Measurements from ENCODE around the gene FANK1. TPM values are rescaled to one million over a fixed set of nuclear protein-coding genes. Genes with fewer than 3 reads are reported as not detected.

Gene FANK1
- total RNA-seq, 2 donors from 2014 or later = 5.8 to 6.9 TPM

- TF ChIP-seq, protein P1, sequence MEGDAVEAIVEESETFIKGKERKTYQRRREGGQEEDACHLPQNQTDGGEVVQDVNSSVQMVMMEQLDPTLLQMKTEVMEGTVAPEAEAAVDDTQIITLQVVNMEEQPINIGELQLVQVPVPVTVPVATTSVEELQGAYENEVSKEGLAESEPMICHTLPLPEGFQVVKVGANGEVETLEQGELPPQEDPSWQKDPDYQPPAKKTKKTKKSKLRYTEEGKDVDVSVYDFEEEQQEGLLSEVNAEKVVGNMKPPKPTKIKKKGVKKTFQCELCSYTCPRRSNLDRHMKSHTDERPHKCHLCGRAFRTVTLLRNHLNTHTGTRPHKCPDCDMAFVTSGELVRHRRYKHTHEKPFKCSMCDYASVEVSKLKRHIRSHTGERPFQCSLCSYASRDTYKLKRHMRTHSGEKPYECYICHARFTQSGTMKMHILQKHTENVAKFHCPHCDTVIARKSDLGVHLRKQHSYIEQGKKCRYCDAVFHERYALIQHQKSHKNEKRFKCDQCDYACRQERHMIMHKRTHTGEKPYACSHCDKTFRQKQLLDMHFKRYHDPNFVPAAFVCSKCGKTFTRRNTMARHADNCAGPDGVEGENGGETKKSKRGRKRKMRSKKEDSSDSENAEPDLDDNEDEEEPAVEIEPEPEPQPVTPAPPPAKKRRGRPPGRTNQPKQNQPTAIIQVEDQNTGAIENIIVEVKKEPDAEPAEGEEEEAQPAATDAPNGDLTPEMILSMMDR (IDR thresholded peaks at IDR 0.05) = no peak
- Histone ChIP-seq H3K27me3 (no peaks in the 10 kb centered on the region), H3K4me1 (peaks cover 4% of the 10 kb centered on the region), H3K27ac (peak overlapping the region; percentile 62), H3K36me3 (no peaks in the 10 kb centered on the region), H3K9me3 (no peaks in the 10 kb centered on the region), H3K4me3 (no peak overlapping the region), H3K9ac (ENCODE audit: low read depth in 2 of 2, low read length in 2 of 2) (peak overlapping the region in 1 of 2 donors; percentile 52)
- intact Hi-C loops (cut with DNase I) = no loop called here
- DNase-seq = no peak
These were observed 32.7 kb downstream of the FANK1 start for GRCh38 chr10:125928928-125929585.

- H3K27ac ChIP-seq = peak overlapping the region; percentile 62
- H3K27me3 ChIP-seq = no peaks in the 10 kb centered on the region
- no peaks in the 10 kb centered on the region for H3K9me3 ChIP-seq
- DNase-seq = no peak
- TF ChIP-seq, protein P1 (IDR thresholded peaks at IDR 0.05) = no peak
- H3K9ac ChIP-seq (ENCODE audit: low read depth in 2 of 2, low read length in 2 of 2) = peak overlapping the region in 1 of 2 donors; percentile 52
- H3K36me3 ChIP-seq = no peaks in the 10 kb centered on the region
- intact Hi-C loops (cut with DNase I) = loop anchor here (5.0 kb wide), 1 partner anchor 57 kb away; no protein-coding TSS in a partner anchor
- H3K4me1 ChIP-seq = peaks cover 4% of the 10 kb centered on the region
- H3K4me3 ChIP-seq = no peak overlapping the region
These were observed 33.3 kb downstream of the FANK1 start for GRCh38 chr10:125929618-125930017.

DNA sequence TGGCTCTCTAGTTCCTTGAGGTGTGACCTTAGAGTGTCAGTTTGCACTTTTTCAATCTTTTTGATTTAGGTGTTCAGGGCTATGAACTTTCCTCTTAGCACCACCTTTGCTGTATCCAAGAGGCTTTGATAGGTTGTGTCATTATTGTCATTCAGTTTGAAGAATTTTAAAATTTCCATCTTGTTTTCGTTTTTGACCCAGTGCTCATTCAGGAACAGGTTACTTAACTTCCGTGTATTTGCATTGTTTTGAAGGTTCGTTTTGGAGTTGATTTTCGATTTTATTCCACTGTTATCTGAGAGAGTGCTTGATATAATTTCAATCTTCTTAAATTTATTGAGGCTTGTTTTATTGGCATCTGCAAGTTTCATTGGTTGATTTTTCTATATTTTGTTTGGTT, 37.3 kb downstream of the FANK1 start:
- no peaks in the 10 kb centered on the region for H3K27me3 ChIP-seq
- H3K36me3 ChIP-seq = no peaks in the 10 kb centered on the region
- DNase-seq = no peak
- H3K27ac ChIP-seq = no peak overlapping the region
- no peak overlapping the region for H3K9ac ChIP-seq (ENCODE audit: low read depth in 2 of 2, low read length in 2 of 2)
- no peaks in the 10 kb centered on the region for H3K4me1 ChIP-seq
- no peaks in the 10 kb centered on the region for H3K9me3 ChIP-seq
- TF ChIP-seq, protein P1 (IDR thresholded peaks at IDR 0.05) = no peak
- no peak overlapping the region for H3K4me3 ChIP-seq
- intact Hi-C loops (cut with DNase I) = loop anchor here (5.0 kb wide), 1 partner anchor 61 kb away; no protein-coding TSS in a partner anchor

DNA sequence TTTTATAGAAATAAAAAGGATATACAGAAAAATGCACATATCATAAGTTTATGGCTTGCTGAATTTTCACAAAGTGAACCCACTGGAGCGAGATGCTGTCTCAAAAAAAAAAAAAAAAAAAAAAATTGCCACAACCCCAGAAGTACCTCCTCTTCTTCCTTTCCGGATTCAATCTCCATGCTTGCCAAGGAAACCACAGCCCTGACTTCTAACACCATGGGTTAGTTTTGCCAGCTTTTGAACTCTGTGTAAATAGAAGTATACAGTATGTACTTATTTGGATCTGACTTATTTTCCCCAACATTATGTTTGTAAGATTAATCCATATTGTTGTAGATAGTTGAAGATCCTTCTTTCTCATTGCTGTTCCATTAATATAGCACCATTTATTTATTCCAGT, 40.0 kb downstream of the FANK1 start:
- Histone ChIP-seq H3K9me3 (no peaks in the 10 kb centered on the region), H3K36me3 (no peaks in the 10 kb centered on the region), H3K9ac (ENCODE audit: low read depth in 2 of 2, low read length in 2 of 2) (no peak overlapping the region), H3K4me1 (no peaks in the 10 kb centered on the region), H3K27ac (no peak overlapping the region), H3K27me3 (no peaks in the 10 kb centered on the region), H3K4me3 (no peak overlapping the region)
- intact Hi-C loops (cut with DNase I) = no loop called here
- DNase-seq = no peak
- TF ChIP-seq, protein P1 (IDR thresholded peaks at IDR 0.05) = no peak

DNA sequence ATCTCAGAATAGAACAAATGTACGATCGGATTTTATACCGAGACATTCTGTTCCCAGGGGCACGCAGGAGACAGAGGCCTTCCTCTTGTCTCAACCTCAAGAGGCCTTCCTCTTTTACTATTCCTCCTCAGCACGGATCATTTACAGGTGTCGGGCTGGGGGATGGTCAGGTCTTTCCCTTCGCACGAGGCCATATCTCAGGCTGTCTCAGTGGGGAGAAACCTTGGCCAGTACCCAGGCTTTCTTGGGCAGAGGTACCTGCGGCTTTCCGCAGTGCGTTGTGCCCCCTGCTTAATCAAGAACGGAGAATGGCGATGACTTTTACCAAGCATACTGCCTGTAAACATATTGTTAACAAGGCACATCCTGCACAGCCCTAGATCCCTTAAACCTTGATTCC, 44.2 kb downstream of the FANK1 start:
- Histone ChIP-seq H3K9me3 (no peaks in the 10 kb centered on the region), H3K9ac (ENCODE audit: low read depth in 2 of 2, low read length in 2 of 2) (no peak overlapping the region), H3K4me1 (no peaks in the 10 kb centered on the region), H3K27ac (no peak overlapping the region), H3K4me3 (no peak overlapping the region), H3K27me3 (no peaks in the 10 kb centered on the region), H3K36me3 (no peaks in the 10 kb centered on the region)
- no peak for DNase-seq
- intact Hi-C loops (cut with DNase I) = no loop called here
- TF ChIP-seq, protein P1 (IDR thresholded peaks at IDR 0.05) = no peak
